T-helper 17 cell (primary cell): ENCODE data around the gene CAMK1G. TPM values are rescaled to one million over a fixed set of nuclear protein-coding genes. Genes with fewer than 3 reads are reported as not detected.

ENCODE experiments used
- ATAC-seq: fragments of 150-1000 bp; cut with Tn5 transposase; 2 replicates; pipeline ENCODE4 v1.10.0; 2021; ENCODE audit warnings: mild to moderate bottlenecking, moderate library complexity
- DNase-seq, 3 donors: peaks; one replicate each; pipeline versions ENCODE4 v3.0.0 to v3.0.0-alpha.2; 2020 to 2021
- H3K9me3 ChIP-seq: one replicate; pipeline ENCODE4 v1.7.0; 2013; ENCODE audit warnings: low read length, mild to moderate bottlenecking; ENCODE audit not compliant: control insufficient read depth, poor library complexity, severe bottlenecking
- H3K27ac Mint-ChIP-seq: one replicate; pipeline ENCODE4 v1.8.0; 2022; ENCODE audit warnings: mild to moderate bottlenecking, moderate library complexity, mixed read lengths
- H3K27me3 Mint-ChIP-seq: one replicate; pipeline ENCODE4 v1.8.0; 2022; ENCODE audit warnings: mixed read lengths
- H3K36me3 Mint-ChIP-seq: one replicate; pipeline ENCODE4 v1.8.0; 2022; ENCODE audit warnings: low read depth, mixed read lengths
- H3K4me1 Mint-ChIP-seq: one replicate; pipeline ENCODE4 v1.8.0; 2022; ENCODE audit warnings: mild to moderate bottlenecking, mixed read lengths
- H3K4me3 Mint-ChIP-seq: one replicate; pipeline ENCODE4 v1.8.0; 2022; ENCODE audit warnings: mild to moderate bottlenecking, moderate library complexity, mixed read lengths
- total RNA-seq, 4 donors: library from RNA in 2 of 4; stranded (reverse) in 2 of 4; gene quantifications; one replicate each; pipeline ENCODE4 v1.2.3 and lab custom pipeline; 2022 to 2026

Gene CAMK1G
- total RNA-seq, 2 donors from 2014 or later = not detected

DNA sequence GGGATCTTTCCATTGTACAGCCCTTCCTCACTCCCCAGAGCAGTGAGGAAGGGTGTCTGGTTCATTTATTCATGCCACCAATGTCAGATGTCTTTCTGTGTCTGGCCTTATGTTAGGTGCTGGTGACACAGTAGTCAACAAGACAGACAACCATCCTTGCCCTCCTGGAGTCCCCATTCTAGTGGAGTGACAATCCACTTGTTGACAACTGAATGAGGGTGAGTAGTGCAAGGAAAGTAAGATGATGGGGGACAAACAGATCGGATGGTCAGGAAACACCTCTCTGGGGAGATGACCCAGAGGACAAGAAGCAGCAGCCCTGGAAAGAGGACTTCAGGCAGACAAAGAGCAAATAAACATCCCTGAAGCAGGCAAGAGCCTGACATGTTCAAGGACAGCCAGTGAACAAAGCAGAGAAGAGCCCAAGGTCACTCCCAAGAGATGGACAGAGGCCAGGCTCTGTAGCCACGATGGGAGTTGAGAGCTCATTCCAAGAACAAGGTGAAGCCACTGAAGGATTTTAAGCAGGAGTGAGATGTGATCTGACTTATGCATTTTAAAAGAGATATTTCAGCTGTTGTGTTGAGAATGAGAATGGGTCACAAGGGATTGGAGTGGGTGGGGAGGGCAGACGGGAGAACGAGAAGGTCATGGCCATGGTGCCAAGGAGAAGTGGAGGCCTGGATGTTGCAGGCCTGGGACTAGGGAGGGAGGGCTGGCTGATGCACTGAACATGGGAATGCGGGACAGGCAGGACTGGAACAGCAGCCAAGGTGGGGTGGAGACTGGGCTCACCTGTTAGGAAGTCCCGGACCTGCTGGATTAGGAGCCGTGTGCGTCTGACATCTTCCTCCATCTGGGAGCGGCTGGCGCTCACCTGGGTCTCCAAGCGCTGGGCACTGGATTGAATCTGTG lies 38.5 kb downstream of the CAMK1G start:
- ATAC-seq (no peak), DNase-seq (no peak)
- Mint-ChIP-seq H3K36me3 (no peaks in the 10 kb centered on the region), H3K4me1 (peaks cover 10% of the 10 kb centered on the region), H3K27me3 (peaks cover 5% of the 10 kb centered on the region), H3K4me3 (no peak overlapping the region), H3K27ac (peak overlapping the region; percentile 72)
- H3K9me3 ChIP-seq = no peaks in the 10 kb centered on the region

DNA sequence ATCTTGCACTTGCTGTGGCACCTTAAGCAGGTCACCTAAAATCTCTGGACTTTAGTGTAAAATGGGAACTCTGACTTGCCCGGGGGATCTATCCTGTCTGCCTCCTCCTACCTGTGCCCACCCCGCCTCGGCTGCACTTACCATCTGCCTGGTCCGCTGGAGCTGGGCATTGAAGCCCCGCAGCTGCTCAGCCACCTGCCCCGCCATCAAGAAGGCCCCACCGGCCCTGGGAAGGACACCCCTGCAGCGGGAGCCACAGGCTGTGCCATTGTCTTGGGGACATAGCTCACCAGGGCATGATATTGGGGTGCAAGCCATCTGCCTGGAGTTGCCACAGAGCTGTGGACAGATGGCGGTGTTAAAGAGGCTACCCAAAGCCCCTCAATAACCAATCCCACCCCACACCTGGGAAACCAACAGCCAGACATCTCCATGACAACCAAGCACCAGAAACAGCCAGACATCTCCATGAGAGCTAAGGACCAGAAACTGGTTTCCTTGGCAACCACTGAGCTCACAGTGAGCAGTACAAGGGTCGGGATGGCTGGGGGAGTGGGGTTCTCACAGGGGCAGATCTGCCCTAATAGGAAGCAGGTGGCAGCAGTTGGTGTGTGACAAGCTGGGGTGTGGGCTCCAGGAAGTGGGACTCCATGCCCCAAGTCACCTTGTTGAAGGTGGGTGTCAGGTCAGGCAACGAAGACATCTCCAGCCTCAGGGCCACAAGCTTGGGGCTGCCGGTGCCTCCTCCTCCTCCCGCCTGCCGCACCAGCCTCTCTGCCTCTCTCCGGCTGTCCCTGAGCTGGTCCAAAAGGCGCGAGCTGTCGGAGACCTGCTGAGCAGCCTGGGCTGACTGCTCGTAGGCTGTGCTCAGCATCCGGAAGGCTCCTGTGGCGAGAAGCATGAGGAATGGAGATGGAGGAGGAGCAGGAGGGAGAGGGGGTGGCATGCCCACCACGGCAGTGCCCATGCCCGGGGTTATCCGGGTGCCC lies 39.6 kb downstream of the CAMK1G start:
- Mint-ChIP-seq H3K27me3 (peaks cover 5% of the 10 kb centered on the region), H3K4me1 (peaks cover 15% of the 10 kb centered on the region), H3K4me3 (no peak overlapping the region), H3K36me3 (no peaks in the 10 kb centered on the region), H3K27ac (no peak overlapping the region)
- ATAC-seq (no peak), DNase-seq (no peak)
- H3K9me3 ChIP-seq = no peaks in the 10 kb centered on the region

DNA sequence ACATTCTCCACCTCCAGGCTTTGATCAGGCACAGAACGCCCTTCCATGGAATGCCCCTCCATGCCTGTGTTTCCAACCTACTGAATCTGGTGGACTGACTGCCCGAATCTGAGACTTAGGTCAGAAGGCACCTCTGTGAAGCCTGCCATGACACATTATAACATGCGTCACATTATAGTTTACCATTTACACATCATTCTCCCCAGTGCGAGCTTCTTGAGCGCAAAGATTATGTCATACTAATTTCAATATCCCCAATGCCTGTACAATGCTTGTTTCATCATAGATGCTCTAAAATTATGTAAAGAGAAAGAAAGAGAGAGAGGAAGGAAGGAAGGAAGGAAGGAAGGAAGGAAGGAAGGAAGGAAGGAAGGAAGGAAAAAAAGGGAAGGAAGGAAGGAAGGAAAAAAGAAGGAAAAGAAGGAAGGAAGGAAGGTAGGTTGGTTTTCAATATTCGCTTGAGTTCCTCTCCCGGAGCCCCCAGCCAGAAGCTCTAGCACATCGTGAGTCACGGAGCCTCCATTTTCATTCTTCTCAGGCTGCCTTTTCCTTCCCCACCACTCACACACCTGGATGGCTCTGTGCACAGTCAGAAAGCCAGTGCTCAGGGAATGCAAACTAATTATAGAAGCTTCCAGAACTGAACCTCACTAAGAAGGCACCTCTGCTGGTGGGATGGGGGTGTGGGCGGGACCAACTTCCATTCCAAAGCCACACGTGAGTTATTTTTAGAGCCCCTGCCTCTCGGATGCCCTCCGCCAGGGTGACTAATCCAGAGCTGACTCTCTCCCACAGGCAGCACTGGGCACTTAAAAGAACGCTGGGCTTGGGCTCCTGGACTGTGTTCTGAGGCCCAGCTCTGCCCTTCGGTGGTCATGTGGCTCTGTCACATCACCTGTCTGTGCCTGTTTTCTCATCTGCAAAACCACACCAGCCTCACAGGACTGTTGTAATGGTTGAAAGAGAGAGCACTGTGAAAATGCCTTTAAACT lies 41.3 kb downstream of the CAMK1G start:
- Mint-ChIP-seq H3K27ac (no peak overlapping the region), H3K36me3 (no peaks in the 10 kb centered on the region), H3K4me1 (peaks cover 13% of the 10 kb centered on the region), H3K27me3 (peaks cover 5% of the 10 kb centered on the region), H3K4me3 (no peak overlapping the region)
- ATAC-seq (no peak), DNase-seq (no peak)
- H3K9me3 ChIP-seq = no peaks in the 10 kb centered on the region

DNA sequence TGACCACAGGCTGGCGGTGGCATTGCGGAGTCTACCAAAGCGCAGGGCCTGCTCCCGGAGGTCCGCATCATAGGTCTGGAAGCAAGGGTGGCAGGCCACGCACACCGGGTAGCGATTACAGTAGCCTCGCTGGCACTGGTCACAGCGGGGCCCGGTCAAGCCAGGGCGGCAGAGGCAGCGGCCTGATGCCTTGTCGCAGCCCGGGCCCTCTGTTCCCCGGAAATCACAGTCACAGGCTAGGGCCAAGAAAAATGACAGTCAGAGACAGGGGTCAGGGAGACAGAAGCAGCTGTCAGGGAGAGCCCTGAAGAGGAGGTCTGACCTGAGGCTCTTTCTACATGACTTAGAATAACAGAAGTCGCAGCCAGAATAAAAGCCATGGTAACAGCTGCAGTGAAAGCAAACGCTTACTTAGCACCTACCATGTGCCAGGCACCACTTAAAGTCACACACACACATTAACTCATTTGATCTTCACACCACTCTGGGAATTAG lies 42.3 kb downstream of the CAMK1G start:
- Mint-ChIP-seq H3K27me3 (peaks cover 5% of the 10 kb centered on the region), H3K27ac (no peak overlapping the region), H3K36me3 (no peaks in the 10 kb centered on the region), H3K4me1 (peaks cover 13% of the 10 kb centered on the region), H3K4me3 (no peak overlapping the region)
- no peak for ATAC-seq
- DNase-seq = no peak
- no peaks in the 10 kb centered on the region for H3K9me3 ChIP-seq

DNA sequence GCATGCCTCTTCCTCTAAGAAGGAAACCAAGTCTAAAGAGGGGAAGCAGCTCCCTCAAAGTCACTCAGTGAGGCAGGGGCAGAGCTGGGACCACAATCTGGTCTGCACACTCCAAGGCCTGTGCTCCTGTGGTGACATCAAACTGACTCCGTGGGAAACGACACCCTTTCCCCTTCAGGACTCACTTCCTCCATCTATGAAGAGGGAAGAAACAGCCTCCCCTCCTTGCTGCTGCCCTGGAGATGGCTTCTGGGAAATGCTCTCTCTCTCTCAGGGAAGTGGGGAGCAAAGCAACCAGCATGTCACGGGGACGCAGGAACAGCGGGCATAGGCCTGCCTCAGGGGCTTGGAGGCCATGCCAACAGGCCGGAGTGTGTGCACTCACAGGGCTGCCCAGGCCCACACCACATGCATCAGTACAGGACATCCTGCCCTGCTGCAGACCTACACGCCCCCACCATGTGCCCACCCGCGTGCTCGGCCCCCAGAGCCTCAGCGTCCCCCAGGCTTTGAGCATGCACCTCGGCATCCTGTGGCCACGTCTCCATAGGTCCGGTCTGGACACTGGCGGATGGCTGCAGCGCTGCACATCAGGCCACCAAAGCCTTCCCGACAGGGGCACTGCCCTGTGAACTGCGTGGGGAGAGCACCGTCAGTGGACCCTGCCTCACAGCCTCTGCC lies 43.0 kb downstream of the CAMK1G start:
- no peak overlapping the region for H3K27ac Mint-ChIP-seq
- peaks cover 13% of the 10 kb centered on the region for H3K4me1 Mint-ChIP-seq
- ATAC-seq = no peak
- DNase-seq = no peak
- H3K36me3 Mint-ChIP-seq = no peaks in the 10 kb centered on the region
- H3K27me3 Mint-ChIP-seq = peaks cover 5% of the 10 kb centered on the region
- H3K9me3 ChIP-seq = no peaks in the 10 kb centered on the region
- no peak overlapping the region for H3K4me3 Mint-ChIP-seq

DNA sequence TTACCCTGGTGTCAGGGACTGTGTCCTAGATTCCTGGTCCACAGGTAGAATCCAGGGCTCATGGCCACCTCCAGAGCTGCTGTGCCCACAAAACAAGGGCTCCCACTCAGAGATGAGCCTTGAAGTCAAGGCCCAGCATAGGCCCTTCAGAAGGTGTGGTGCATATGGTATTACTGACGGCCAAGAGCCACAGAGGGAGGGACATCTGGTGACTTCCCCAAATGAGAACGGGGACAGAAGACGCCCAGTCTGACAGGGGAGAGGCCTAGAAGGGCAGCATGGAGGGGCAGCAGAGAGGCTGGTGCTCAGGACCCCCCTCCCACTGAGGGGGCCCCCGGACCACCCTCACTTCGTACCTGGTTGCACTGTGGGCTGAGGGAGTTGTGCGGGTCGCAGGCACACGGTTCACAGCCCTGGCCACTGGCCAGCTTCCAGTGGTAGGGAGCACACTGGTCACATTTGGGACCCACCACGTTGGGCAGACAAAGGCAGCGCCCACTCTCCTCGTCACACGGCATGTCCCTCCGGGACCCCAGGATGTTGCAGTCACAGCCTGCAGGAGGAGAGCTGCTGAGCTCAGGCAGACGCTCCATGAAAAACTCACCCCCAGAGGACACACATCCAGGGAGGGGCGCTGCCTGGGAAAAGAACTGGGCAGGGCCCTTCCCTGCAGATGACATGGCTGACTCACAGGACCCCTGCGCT lies 43.7 kb downstream of the CAMK1G start:
- H3K9me3 ChIP-seq = no peaks in the 10 kb centered on the region
- DNase-seq (no peak), ATAC-seq (no peak)
- no peaks in the 10 kb centered on the region for H3K36me3 Mint-ChIP-seq
- no peaks in the 10 kb centered on the region for H3K27me3 Mint-ChIP-seq
- peaks cover 15% of the 10 kb centered on the region for H3K4me1 Mint-ChIP-seq
- H3K27ac Mint-ChIP-seq = no peak overlapping the region
- H3K4me3 Mint-ChIP-seq = no peak overlapping the region

DNA sequence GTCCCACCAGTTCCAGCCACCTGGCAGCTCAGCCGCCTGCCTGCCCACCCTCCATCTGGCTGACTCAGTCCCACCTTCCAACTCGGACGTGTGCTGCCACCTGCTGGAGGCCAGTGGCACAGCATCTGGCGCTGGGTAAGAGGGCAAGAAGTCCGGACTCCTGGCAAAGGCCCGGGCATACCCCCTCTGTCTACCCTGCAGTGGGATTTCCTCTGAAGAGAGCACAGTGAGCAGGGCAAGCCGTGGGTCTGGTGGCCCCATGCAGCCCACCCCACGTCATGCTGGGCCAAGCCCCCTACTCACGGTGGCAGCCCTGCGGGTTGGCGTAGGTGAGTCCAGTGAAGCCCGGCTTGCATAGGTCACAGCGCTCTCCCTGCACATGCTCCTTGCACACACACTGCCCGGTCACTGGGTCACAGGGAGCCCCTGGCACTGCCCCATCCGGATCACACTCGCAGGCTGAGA lies 44.2 kb downstream of the CAMK1G start:
- Mint-ChIP-seq H3K27ac (no peak overlapping the region), H3K4me3 (no peak overlapping the region), H3K4me1 (peaks cover 15% of the 10 kb centered on the region), H3K27me3 (no peaks in the 10 kb centered on the region), H3K36me3 (no peaks in the 10 kb centered on the region)
- ATAC-seq (peak; percentile 84), DNase-seq (peak; percentile 56 to 69 (median 63))
- H3K9me3 ChIP-seq = no peaks in the 10 kb centered on the region

DNA sequence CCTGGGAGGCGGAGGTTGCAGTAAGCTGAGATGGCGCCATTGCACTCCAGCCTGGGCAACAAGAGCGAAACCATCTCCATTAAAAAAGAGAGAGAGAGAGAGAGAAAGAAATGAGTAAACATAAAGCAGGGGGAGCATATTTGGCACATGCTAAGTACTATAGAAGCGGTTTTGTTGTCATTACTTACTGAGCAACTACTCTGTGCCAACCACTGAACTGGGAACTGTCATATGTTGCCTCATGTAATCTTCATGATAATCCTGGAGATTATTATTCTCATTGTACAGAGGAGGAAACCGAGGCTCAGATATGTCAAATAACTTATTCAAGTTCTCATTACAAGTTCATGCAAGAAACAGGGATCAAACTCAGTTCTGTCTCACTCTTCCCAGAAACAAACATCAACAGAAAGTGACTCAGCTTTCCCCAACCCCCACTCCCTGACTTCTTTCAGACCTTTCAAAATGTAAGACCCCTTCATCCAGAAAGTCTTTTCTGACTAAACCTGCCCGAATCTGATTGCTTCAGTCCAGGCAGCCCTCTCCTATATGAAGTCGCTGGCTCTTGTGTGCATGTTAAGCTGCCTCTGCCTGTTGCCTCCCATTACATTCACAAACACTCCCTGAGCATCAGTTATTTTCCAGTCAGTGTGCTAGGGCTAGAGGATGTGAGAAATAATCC lies 45.2 kb downstream of the CAMK1G start:
- ATAC-seq (no peak), DNase-seq (no peak)
- H3K9me3 ChIP-seq = no peaks in the 10 kb centered on the region
- no peaks in the 10 kb centered on the region for H3K36me3 Mint-ChIP-seq
- peaks cover 15% of the 10 kb centered on the region for H3K4me1 Mint-ChIP-seq
- no peaks in the 10 kb centered on the region for H3K27me3 Mint-ChIP-seq
- no peak overlapping the region for H3K4me3 Mint-ChIP-seq
- H3K27ac Mint-ChIP-seq = no peak overlapping the region

DNA sequence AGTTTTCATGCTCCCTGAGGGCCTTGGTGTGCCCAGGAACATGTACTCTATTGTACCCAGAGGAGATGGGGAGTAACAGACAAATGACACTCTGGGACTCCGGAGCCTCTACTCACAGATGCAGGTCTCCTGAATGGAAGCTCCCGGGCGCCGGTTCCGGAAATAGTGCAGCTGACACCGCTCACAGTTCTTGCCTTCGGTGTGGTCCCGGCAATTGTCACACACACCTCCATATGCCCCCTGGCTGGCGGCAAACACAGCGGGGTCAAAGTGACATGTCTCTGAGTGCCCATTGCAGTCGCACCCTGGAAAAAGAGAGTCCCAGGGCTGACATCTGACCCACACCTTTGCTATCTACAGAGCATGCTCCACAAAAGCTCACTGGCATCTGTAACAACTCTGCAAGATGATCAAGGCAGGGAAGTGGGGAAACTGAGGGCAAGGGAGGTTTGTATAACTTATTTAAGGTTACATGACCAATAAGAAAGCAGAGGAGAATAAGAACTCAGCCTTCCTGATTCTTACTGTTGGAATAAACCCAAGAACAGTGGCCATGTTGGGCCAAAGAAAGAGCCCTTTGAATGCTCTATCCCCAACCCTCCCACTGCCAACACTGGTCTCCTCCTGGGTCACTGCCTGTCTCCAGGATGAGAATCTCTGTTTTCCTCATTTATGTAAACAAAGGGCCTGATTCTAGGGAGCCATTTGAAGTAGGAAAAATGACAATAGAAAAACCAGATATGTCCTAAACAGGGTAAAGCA lies 46.3 kb downstream of the CAMK1G start:
- H3K4me1 Mint-ChIP-seq = peaks cover 9% of the 10 kb centered on the region
- H3K27ac Mint-ChIP-seq = no peak overlapping the region
- no peaks in the 10 kb centered on the region for H3K36me3 Mint-ChIP-seq

DNA sequence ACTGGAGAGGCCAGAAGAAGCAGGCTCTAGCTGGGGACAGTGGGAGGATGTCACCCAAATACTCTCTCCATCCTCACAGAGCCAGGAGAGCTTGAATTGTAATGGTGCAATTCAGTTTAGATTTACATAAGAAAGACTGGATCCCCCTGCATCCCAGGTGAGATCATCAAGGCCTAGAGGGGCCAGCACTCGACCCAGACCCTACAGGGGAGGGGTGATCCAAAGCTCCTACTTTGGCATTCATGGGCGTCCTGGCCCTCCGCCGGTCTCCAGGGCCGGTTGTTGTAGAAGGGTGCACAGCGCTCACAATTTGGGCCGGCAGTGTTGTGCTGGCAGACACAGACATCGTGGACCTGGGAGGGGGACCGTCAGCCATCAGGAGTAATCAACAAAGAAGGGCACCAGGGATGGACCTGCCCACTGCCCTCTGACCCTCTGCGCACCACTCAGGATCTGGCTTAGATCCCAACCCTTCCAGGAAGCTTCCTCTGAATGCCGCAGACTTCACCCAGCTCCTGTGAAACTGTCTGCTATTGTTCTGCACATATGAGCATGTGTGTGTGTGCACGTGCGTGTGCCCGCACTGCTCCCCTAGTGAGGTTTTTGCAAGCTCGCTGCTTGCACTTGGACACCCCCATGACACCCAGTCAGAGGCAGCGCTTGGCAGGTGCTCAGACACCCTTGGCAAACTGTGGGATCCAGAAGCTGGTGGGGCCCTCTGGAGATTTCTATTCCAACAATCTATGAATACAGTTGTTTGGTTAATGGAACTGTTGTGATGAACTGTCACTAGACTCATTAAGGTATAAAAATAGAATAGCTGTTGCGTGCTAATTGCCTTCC lies 47.1 kb downstream of the CAMK1G start:
- no peaks in the 10 kb centered on the region for H3K27me3 Mint-ChIP-seq
- H3K4me3 Mint-ChIP-seq = no peak overlapping the region
- peaks cover 15% of the 10 kb centered on the region for H3K4me1 Mint-ChIP-seq
- no peak for ATAC-seq
- no peak for DNase-seq
- H3K9me3 ChIP-seq = no peaks in the 10 kb centered on the region
- no peaks in the 10 kb centered on the region for H3K36me3 Mint-ChIP-seq
- no peak overlapping the region for H3K27ac Mint-ChIP-seq

More for the DNA sequence above, 46.3 kb downstream of the CAMK1G start:
- H3K4me3 Mint-ChIP-seq = no peak overlapping the region
- H3K27me3 Mint-ChIP-seq = no peaks in the 10 kb centered on the region
- H3K9me3 ChIP-seq = no peaks in the 10 kb centered on the region
- DNase-seq = no peak
- no peak for ATAC-seq
